IMR-90 (cell line): ENCODE measurements around the gene IL11. TPM values are rescaled to one million over a fixed set of nuclear protein-coding genes. Genes with fewer than 3 reads are reported as not detected.

Source experiments
- ATAC-seq: fragments of 200-7000 bp; cut with Tn5 transposase; 2 replicates; pipeline ENCODE4 v1.9.1; 2020; ENCODE audit warnings: low read depth, mild to moderate bottlenecking, moderate library complexity
- BruUV-seq: library from RNA; stranded (reverse); fragments of 400-500 nt; replicated peaks from 2 replicates; lab custom pipeline; 2021; lab: Mats Ljungman, UMichigan
- CTCF ChIA-PET: fragments of 300-600 bp; formaldehyde crosslinking; extraction: SDS; loops from one replicate; lab custom pipeline; 2021; ENCODE audit warnings: antibody characterized with exemption; lab: Yijun Ruan, JAX
- POLR2A ChIA-PET: fragments of 300-600 bp; sonication (Branson Sonifier 250); formaldehyde crosslinking; loops from one replicate; lab custom pipeline; 2022; ENCODE audit warnings: antibody characterized with exemption; ENCODE audit not compliant: unreplicated experiment; lab: Charles Lee
- DNase-seq: peaks from one replicate; pipeline ENCODE4 v3.0.0; 2013
- H2AFZ ChIP-seq: replicated peaks from 2 replicates; pipeline ENCODE3; 2013; ENCODE audit warnings: low read length, mild to moderate bottlenecking; ENCODE audit not compliant: poor library complexity
- H2AK5ac ChIP-seq: 2 replicates; pipeline ENCODE4 v1.6.1; 2013; ENCODE audit warnings: low read depth, low read length, inconsistent platforms
- H2AK9ac ChIP-seq: replicated peaks from 2 replicates; pipeline ENCODE3; 2013; ENCODE audit warnings: mild to moderate bottlenecking, low read depth, low read length, moderate library complexity; ENCODE audit not compliant: poor library complexity
- H2BK120ac ChIP-seq: 2 replicates; pipeline ENCODE4 v1.6.1; 2013; ENCODE audit warnings: low read depth, low read length, inconsistent platforms
- H2BK15ac ChIP-seq: 3 replicates; pipeline ENCODE4 v1.6.1; 2013; ENCODE audit warnings: low read depth, low read length, inconsistent platforms
- H2BK20ac ChIP-seq: 2 replicates; pipeline ENCODE4 v1.6.1; 2013; ENCODE audit warnings: low read depth, mild to moderate bottlenecking, inconsistent platforms, low read length, moderate library complexity
- H2BK5ac ChIP-seq: 2 replicates; pipeline ENCODE4 v1.6.1; 2013; ENCODE audit warnings: mild to moderate bottlenecking, low read depth, low read length, inconsistent platforms; ENCODE audit not compliant: poor library complexity, severe bottlenecking
- H3K14ac ChIP-seq: replicated peaks from 2 replicates; pipeline ENCODE4 v1.6.1; 2013; ENCODE audit warnings: low read depth, low read length, inconsistent platforms
- H3K18ac ChIP-seq: 2 replicates; pipeline ENCODE4 v1.6.1; 2013; ENCODE audit warnings: low read depth, low read length, control low read depth
- H3K23ac ChIP-seq: 2 replicates; pipeline ENCODE4 v1.6.1; 2013; ENCODE audit warnings: low read depth, low read length, inconsistent platforms
- H3K27ac ChIP-seq: 2 replicates; pipeline ENCODE4 v1.5.1; 2013; ENCODE audit warnings: mild to moderate bottlenecking, control low read depth, low read length; ENCODE audit not compliant: insufficient read depth
- H3K27me3 ChIP-seq: 2 replicates; pipeline ENCODE4 v1.6.1; 2013; ENCODE audit warnings: low read length; ENCODE audit not compliant: control insufficient read depth, insufficient read depth
- H3K36me3 ChIP-seq: 2 replicates; pipeline ENCODE4 v1.6.1; 2013; ENCODE audit warnings: low read length, mixed read lengths; ENCODE audit not compliant: control insufficient read depth, insufficient read depth
- H3K4ac ChIP-seq: 2 replicates; pipeline ENCODE4 v1.6.1; 2013; ENCODE audit warnings: low read depth, low read length, inconsistent platforms
- H3K4me1 ChIP-seq: 2 replicates; pipeline ENCODE4 v1.6.1; 2013; ENCODE audit warnings: low read length, mixed read lengths; ENCODE audit not compliant: control insufficient read depth, insufficient read depth
- H3K4me2 ChIP-seq: 2 replicates; pipeline ENCODE4 v1.6.1; 2013; ENCODE audit warnings: low read depth, mild to moderate bottlenecking, control low read depth, low read length, moderate library complexity
- H3K4me3 ChIP-seq: 2 replicates; pipeline ENCODE4 v1.5.1; 2013; ENCODE audit warnings: low read depth, mild to moderate bottlenecking, control low read depth, low read length, moderate library complexity; ENCODE audit not compliant: insufficient read depth
- H3K56ac ChIP-seq: 2 replicates; pipeline ENCODE4 v1.6.1; 2013; ENCODE audit warnings: low read length, inconsistent platforms; ENCODE audit not compliant: insufficient read depth; ENCODE audit errors: extremely low read depth
- H3K79me1 ChIP-seq, 2 experiments: 2 replicates each; pipeline ENCODE4 v1.6.1; 2013; ENCODE audit warnings: low read length in 2 of 2, inconsistent platforms in 1 of 2, low read depth in 1 of 2
- H3K9ac ChIP-seq: 2 replicates; pipeline ENCODE4 v1.6.1; 2013; ENCODE audit warnings: low read depth, low read length, control low read depth
- H3K9me1 ChIP-seq: 2 replicates; pipeline ENCODE4 v1.6.1; 2013; ENCODE audit warnings: low read length, inconsistent platforms; ENCODE audit not compliant: insufficient read depth
- H3K9me3 ChIP-seq: 2 replicates; pipeline ENCODE4 v1.6.1; 2013; ENCODE audit warnings: low read length; ENCODE audit not compliant: control insufficient read depth, insufficient read depth
- H4K20me1 ChIP-seq: 2 replicates; pipeline ENCODE4 v1.6.1; 2013; ENCODE audit warnings: low read length, inconsistent platforms; ENCODE audit not compliant: insufficient read depth
- H4K5ac ChIP-seq: 2 replicates; pipeline ENCODE4 v1.6.1; 2013; ENCODE audit warnings: mild to moderate bottlenecking, low read depth, low read length, control low read depth
- H4K8ac ChIP-seq, 2 experiments: 2 replicates each; pipeline ENCODE4 v1.6.1; 2013; ENCODE audit warnings: low read depth in 2 of 2, low read length in 2 of 2, control low read depth in 1 of 2, inconsistent platforms in 1 of 2
- H4K91ac ChIP-seq: 2 replicates; pipeline ENCODE4 v1.6.1; 2013; ENCODE audit warnings: low read depth, low read length, inconsistent platforms; ENCODE audit not compliant: insufficient read depth
- BHLHE40 ChIP-seq: fragments of 150-350 bp; IDR thresholded peaks from 2 replicates; pipeline ENCODE4 v1.6.1; 2016; ENCODE audit warnings: mild to moderate bottlenecking, low read depth, low read length
- MAFK ChIP-seq: IDR thresholded peaks from 2 replicates; pipeline ENCODE4 v1.6.1; 2012; ENCODE audit warnings: low read depth, low read length, improper control_type of control experiment
- MAZ ChIP-seq: IDR thresholded peaks from 2 replicates; pipeline ENCODE4 v1.6.1; 2012; ENCODE audit warnings: low read depth, mild to moderate bottlenecking, low read length, improper control_type of control experiment, moderate library complexity, borderline replicate concordance
- MXI1 ChIP-seq: IDR thresholded peaks from 2 replicates; pipeline ENCODE4 v1.6.1; 2012; ENCODE audit warnings: low read depth, mild to moderate bottlenecking, low read length, moderate library complexity, borderline replicate concordance
- POLR2A ChIP-seq: IDR thresholded peaks from 2 replicates; pipeline ENCODE4 v1.6.1; 2012; ENCODE audit warnings: mild to moderate bottlenecking, low read depth, low read length
- RFX5 ChIP-seq: IDR thresholded peaks from 2 replicates; pipeline ENCODE4 v1.8.0; 2012; ENCODE audit warnings: low read depth, mild to moderate bottlenecking, low read length, moderate library complexity
- SMC3 ChIP-seq: fragments of 150-350 bp; IDR thresholded peaks from 2 replicates; pipeline ENCODE4 v1.6.1; 2016; ENCODE audit warnings: low read depth, mild to moderate bottlenecking, antibody characterized with exemption, low read length, moderate library complexity
- WGBS, 2 experiments: methylation state at CpG; one replicate each; pipeline versions ENCODE4 v1.1.5 to v1.1.7; 2013; ENCODE audit warnings: missing lambda C conversion rate in 2 of 2; ENCODE audit not compliant: insufficient read length in 1 of 2; ENCODE audit errors: extremely low coverage in 2 of 2; 5-methylcytosine and 5-hydroxymethylcytosine counted together
- dilution Hi-C: fragments of 300-500 bp; cut with HindIII; formaldehyde crosslinking; loops from one replicate; pipeline ENCODE4 v1.14.3; 2018; ENCODE audit warnings: low sequenced_read_pairs; ENCODE audit not compliant: unreplicated experiment
- in situ Hi-C: fragments of 300-500 bp; cut with MboI; formaldehyde crosslinking; loops from 3 replicates; pipeline ENCODE4 v1.14.3; 2019; ENCODE audit warnings: low sequenced_read_pairs, inconsistent platforms, mixed read lengths
- intact Hi-C: fragments of 100-400 bp; cut with micrococcal nuclease; formaldehyde crosslinking; loops from 2 replicates; pipeline ENCODE4 v1.10.0; 2022
- polyA plus RNA-seq, 3 experiments: library from polyadenylated mRNA; depleted of rRNA; stranded (reverse); fragments of >200 nt; gene quantifications; 2 replicates each; pipeline ENCODE4 v1.2.3, GENCODE V29; 2012; ENCODE audit warnings: low replicate concordance in 1 of 3
- total RNA-seq: library from RNA; depleted of rRNA; stranded (reverse); fragments of >200 nt; gene quantifications from 2 replicates; pipeline ENCODE4 v1.2.3, GENCODE V29; 2012
- TF ChIP-seq, protein P1 (sequence below): conservative IDR thresholded peaks from 2 replicates; pipeline ENCODE4 v1.5.1; 2012; ENCODE audit warnings: mild to moderate bottlenecking, low read depth, low read length, improper control_type of control experiment

Gene IL11
- total and polyA plus RNA-seq, 2 of the 4 experiments (the other 2 are of a cell fraction), result 14.3 to 33.6 TPM

DNA sequence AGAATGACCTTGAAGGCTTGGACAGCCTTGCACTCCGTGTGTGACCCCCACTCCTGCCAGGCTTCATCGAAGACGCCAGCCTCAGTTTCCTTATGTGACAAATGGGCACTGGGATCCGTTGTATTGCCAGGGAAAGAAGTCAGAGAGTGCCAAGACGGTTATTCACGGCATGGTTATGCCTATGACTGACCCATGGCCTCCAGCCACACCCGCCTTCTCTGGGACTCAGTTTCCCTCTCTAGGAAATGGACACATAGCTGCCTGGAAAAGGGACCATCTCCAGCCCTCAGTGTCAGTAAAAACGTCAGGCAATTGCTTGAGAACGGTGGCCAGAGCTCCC, 38.2 kb upstream of the IL11 start:
- ChIA-PET POLR2A (no interaction called here), CTCF (no interaction called here)
- Histone ChIP-seq H3K27me3 (no peaks in the 10 kb centered on the region), H2BK15ac (peak overlapping the region; percentile 100), H3K9ac (peak overlapping the region; percentile 63), H4K5ac (peak overlapping the region; percentile 99), H3K4me1 (peaks cover 17% of the 10 kb centered on the region), H4K91ac (peak overlapping the region; percentile 100), H3K9me3 (no peaks in the 10 kb centered on the region), H2AK9ac (peak overlapping the region; percentile 100), H4K8ac (peak overlapping the region; percentile 100), H3K4ac (peak overlapping the region; percentile 100), H4K20me1 (peaks cover 32% of the 10 kb centered on the region), H3K56ac (peak overlapping the region; percentile 95), H3K18ac (peak overlapping the region; percentile 96), H3K14ac (peak overlapping the region; percentile 99), H3K27ac (peak overlapping the region; percentile 94), H3K4me2 (peak overlapping the region; percentile 87), H2BK20ac (peak overlapping the region; percentile 83), H3K36me3 (peaks cover 17% of the 10 kb centered on the region), H3K4me3 (peak overlapping the region; percentile 41), H3K9me1 (peaks cover 19% of the 10 kb centered on the region), H2AFZ (peak overlapping the region; percentile 96), H2BK5ac (peak overlapping the region; percentile 94), H3K79me1 (peaks cover 0 to 27% of the 10 kb centered on the region in 2 experiments; a peak in 2 of 4 replicates), H2AK5ac (peak overlapping the region; percentile 99), H2BK120ac (peak overlapping the region; percentile 98), H3K23ac (peak overlapping the region; percentile 96)
- TF ChIP-seq BHLHE40, result no peak
- no peak for TF ChIP-seq MAZ
- no peak for TF ChIP-seq SMC3
- TF ChIP-seq RFX5, result no peak
- TF ChIP-seq MAFK, result no peak
- TF ChIP-seq POLR2A, result no peak
- TF ChIP-seq, protein P1, sequence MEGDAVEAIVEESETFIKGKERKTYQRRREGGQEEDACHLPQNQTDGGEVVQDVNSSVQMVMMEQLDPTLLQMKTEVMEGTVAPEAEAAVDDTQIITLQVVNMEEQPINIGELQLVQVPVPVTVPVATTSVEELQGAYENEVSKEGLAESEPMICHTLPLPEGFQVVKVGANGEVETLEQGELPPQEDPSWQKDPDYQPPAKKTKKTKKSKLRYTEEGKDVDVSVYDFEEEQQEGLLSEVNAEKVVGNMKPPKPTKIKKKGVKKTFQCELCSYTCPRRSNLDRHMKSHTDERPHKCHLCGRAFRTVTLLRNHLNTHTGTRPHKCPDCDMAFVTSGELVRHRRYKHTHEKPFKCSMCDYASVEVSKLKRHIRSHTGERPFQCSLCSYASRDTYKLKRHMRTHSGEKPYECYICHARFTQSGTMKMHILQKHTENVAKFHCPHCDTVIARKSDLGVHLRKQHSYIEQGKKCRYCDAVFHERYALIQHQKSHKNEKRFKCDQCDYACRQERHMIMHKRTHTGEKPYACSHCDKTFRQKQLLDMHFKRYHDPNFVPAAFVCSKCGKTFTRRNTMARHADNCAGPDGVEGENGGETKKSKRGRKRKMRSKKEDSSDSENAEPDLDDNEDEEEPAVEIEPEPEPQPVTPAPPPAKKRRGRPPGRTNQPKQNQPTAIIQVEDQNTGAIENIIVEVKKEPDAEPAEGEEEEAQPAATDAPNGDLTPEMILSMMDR, result no peak
- no peak for TF ChIP-seq MXI1
- 74% methylated on average over 5 of the region's 9 CpGs; no CpG with 5 or more reads in 1 of the 2 experiments for WGBS, 2 experiments
- DNase-seq (no peak), ATAC-seq (no peak)
- intact Hi-C loops (loop anchor here (5.0 kb wide), 1 partner anchor 94 kb away; no protein-coding TSS in a partner anchor), dilution Hi-C loops (no loop called here), in situ Hi-C loops (no loop called here)
- BruUV-seq, result no TSS peak
